ENCODE measurements around the gene TRIM34.

DNA sequence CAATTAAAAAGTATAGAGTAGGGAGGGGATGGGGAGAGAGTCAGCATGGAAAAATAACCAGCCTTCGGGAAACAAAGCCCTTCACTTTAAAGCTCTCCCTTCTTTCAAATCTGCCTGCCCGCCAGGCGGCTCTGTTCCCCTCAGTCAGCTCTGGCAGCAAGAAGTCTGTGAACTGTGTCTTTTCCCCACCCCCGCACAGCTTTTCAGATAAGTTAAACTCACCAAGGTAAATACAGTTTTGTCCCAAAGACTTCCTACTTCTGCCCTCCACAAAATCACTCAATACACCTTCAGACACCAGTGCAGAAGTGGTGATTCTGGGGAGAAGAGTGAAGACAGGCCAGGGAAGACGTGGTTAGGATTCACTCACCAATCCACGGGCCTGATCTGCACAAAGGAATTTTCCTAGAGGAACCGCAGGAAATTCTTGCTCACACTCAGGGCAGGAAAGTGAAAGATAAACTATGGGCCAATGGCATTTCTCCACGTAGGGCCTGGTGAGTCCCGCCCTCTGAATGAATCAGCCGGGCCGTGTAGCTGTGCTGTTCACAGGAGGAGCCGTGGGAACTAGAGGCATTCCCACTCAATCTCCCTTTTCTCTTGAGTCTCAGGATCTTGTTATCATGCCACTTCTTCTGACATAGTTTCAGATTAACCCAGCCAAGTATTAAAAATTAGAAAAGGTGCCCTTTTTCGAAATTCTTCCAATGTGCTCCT lies 60.0 kb downstream of the TRIM34 start, which contains the start of gene TRIM5:
- TF ChIP-seq SIN3A (IDR thresholded peaks at IDR 0.05; ENCODE audit: borderline replicate concordance, low read depth, low read length): peak; percentile 17; the same call in 1 of the 2 replicates
- TF ChIP-seq YY1 (IDR thresholded peaks at IDR 0.05; ENCODE audit: low read depth): no peak
- peak; percentile 66; the same call in 1 of the 2 replicates for TF ChIP-seq POLR2AphosphoS5 (IDR thresholded peaks at IDR 0.05; ENCODE audit: low read depth, low read length)
- TF ChIP-seq, protein P1, sequence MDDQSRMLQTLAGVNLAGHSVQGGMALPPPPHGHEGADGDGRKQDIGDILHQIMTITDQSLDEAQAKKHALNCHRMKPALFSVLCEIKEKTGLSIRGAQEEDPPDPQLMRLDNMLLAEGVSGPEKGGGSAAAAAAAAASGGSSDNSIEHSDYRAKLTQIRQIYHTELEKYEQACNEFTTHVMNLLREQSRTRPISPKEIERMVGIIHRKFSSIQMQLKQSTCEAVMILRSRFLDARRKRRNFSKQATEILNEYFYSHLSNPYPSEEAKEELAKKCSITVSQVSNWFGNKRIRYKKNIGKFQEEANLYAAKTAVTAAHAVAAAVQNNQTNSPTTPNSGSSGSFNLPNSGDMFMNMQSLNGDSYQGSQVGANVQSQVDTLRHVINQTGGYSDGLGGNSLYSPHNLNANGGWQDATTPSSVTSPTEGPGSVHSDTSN (IDR thresholded peaks at IDR 0.05): peak; percentile 28; the same call in 1 of the 2 replicates
- TF ChIP-seq GABPA (IDR thresholded peaks at IDR 0.05; ENCODE audit: low read depth): peak; percentile 26; the same call in 1 of the 2 replicates
- TF ChIP-seq, protein P2, sequence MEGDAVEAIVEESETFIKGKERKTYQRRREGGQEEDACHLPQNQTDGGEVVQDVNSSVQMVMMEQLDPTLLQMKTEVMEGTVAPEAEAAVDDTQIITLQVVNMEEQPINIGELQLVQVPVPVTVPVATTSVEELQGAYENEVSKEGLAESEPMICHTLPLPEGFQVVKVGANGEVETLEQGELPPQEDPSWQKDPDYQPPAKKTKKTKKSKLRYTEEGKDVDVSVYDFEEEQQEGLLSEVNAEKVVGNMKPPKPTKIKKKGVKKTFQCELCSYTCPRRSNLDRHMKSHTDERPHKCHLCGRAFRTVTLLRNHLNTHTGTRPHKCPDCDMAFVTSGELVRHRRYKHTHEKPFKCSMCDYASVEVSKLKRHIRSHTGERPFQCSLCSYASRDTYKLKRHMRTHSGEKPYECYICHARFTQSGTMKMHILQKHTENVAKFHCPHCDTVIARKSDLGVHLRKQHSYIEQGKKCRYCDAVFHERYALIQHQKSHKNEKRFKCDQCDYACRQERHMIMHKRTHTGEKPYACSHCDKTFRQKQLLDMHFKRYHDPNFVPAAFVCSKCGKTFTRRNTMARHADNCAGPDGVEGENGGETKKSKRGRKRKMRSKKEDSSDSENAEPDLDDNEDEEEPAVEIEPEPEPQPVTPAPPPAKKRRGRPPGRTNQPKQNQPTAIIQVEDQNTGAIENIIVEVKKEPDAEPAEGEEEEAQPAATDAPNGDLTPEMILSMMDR (IDR thresholded peaks at IDR 0.05): peak; percentile 70
- TF ChIP-seq ELF1 (IDR thresholded peaks at IDR 0.05): 0 out of 2 replicates have a peak, but pooled peaks have one; percentile 30
- TF ChIP-seq GATA2 (CRISPR knock-in tag; IDR thresholded peaks at IDR 0.05): no peak
- no peak; the same call in 1 of the 2 replicates for TF ChIP-seq NFIC (IDR thresholded peaks at IDR 0.05; ENCODE audit: borderline replicate concordance)
- TF ChIP-seq, protein P3, sequence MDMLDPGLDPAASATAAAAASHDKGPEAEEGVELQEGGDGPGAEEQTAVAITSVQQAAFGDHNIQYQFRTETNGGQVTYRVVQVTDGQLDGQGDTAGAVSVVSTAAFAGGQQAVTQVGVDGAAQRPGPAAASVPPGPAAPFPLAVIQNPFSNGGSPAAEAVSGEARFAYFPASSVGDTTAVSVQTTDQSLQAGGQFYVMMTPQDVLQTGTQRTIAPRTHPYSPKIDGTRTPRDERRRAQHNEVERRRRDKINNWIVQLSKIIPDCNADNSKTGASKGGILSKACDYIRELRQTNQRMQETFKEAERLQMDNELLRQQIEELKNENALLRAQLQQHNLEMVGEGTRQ (IDR thresholded peaks at IDR 0.05; ENCODE audit: borderline replicate concordance, low read depth, low read length): no peak
- no peak for TF ChIP-seq MEF2A (IDR thresholded peaks at IDR 0.05; ENCODE audit: borderline replicate concordance, low read depth)
- TF ChIP-seq, protein P4, sequence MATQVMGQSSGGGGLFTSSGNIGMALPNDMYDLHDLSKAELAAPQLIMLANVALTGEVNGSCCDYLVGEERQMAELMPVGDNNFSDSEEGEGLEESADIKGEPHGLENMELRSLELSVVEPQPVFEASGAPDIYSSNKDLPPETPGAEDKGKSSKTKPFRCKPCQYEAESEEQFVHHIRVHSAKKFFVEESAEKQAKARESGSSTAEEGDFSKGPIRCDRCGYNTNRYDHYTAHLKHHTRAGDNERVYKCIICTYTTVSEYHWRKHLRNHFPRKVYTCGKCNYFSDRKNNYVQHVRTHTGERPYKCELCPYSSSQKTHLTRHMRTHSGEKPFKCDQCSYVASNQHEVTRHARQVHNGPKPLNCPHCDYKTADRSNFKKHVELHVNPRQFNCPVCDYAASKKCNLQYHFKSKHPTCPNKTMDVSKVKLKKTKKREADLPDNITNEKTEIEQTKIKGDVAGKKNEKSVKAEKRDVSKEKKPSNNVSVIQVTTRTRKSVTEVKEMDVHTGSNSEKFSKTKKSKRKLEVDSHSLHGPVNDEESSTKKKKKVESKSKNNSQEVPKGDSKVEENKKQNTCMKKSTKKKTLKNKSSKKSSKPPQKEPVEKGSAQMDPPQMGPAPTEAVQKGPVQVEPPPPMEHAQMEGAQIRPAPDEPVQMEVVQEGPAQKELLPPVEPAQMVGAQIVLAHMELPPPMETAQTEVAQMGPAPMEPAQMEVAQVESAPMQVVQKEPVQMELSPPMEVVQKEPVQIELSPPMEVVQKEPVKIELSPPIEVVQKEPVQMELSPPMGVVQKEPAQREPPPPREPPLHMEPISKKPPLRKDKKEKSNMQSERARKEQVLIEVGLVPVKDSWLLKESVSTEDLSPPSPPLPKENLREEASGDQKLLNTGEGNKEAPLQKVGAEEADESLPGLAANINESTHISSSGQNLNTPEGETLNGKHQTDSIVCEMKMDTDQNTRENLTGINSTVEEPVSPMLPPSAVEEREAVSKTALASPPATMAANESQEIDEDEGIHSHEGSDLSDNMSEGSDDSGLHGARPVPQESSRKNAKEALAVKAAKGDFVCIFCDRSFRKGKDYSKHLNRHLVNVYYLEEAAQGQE (IDR thresholded peaks at IDR 0.05; ENCODE audit: low read depth, low read length): no peak
- no peak for TF ChIP-seq FOXM1 (IDR thresholded peaks at IDR 0.05; ENCODE audit: low read depth)
- no peak for TF ChIP-seq EP300 (IDR thresholded peaks at IDR 0.05; ENCODE audit: borderline replicate concordance in 1 of 2, low read depth in 1 of 2, low read length in 1 of 2)
